Smooth muscle cell (in vitro differentiated cells): Measurements from ENCODE around the gene TMEM150C. TPM values are rescaled to one million over a fixed set of nuclear protein-coding genes. Genes with fewer than 3 reads are reported as not detected.
"Not testable (repeated sequence)": the region's sequence is repeated elsewhere in the genome, so short reads cannot be mapped to it uniquely, and the experiment has no call there.

Source experiments
- DNase-seq: peaks from one replicate; lab custom pipeline; 2025; ENCODE audit not compliant: unreplicated experiment; lab: John Stamatoyannopoulos, UW
- H2AFZ ChIP-seq: fragments of 200-600 bp; sonication (generic); 2 replicates; pipeline ENCODE4 v1.6.0; 2016; ENCODE audit warnings: antibody characterized with exemption, low read depth, mild to moderate bottlenecking
- H3F3A ChIP-seq: fragments of 200-600 bp; sonication (generic); 2 replicates; pipeline ENCODE4 v1.6.0; 2017; ENCODE audit warnings: antibody characterized with exemption, low read depth
- H3K27ac ChIP-seq: fragments of 200-600 bp; sonication (generic); 2 replicates; pipeline ENCODE4 v1.5.1; 2016; ENCODE audit warnings: low read depth, mild to moderate bottlenecking
- H3K27me3 ChIP-seq: fragments of 200-600 bp; sonication (generic); 2 replicates; pipeline ENCODE4 v1.6.1; 2016; ENCODE audit warnings: low read depth, mild to moderate bottlenecking
- H3K36me3 ChIP-seq: fragments of 200-600 bp; sonication (generic); 2 replicates; pipeline ENCODE4 v1.5.1; 2016; ENCODE audit warnings: low read depth
- H3K4me1 ChIP-seq: fragments of 200-600 bp; sonication (generic); 2 replicates; pipeline ENCODE4 v1.5.1; 2016; ENCODE audit warnings: low read depth
- H3K4me2 ChIP-seq: fragments of 200-600 bp; sonication (generic); 2 replicates; pipeline ENCODE4 v1.6.0; 2016; ENCODE audit warnings: mild to moderate bottlenecking
- H3K4me3 ChIP-seq: fragments of 200-600 bp; sonication (generic); 2 replicates; pipeline ENCODE4 v1.5.1; 2016; ENCODE audit warnings: mild to moderate bottlenecking
- H3K79me2 ChIP-seq: fragments of 200-600 bp; sonication (generic); 2 replicates; pipeline ENCODE4 v1.6.0; 2016; ENCODE audit warnings: low read depth, mild to moderate bottlenecking
- H3K9ac ChIP-seq: fragments of 200-600 bp; sonication (generic); 2 replicates; pipeline ENCODE4 v1.6.0; 2016; ENCODE audit warnings: low read depth
- H3K9me3 ChIP-seq: fragments of 200-600 bp; sonication (generic); replicated peaks from 2 replicates; pipeline ENCODE4 v1.5.1; 2016; ENCODE audit warnings: low read depth
- H4K20me1 ChIP-seq: fragments of 200-600 bp; sonication (generic); 2 replicates; pipeline ENCODE4 v1.6.0; 2016; ENCODE audit warnings: low read depth
- WGBS: methylation state at CpG from one replicate; pipeline ENCODE4 v1.1.7; 2016; ENCODE audit warnings: low lambda C conversion rate; 5-methylcytosine and 5-hydroxymethylcytosine counted together
- polyA plus RNA-seq: library from polyadenylated mRNA; unstranded; fragments of >200 nt; fragmentation: Nextera tagmentation; extraction: Ambion mirVana; gene quantifications from 2 replicates; pipeline ENCODE4 v1.2.1, GENCODE V29; 2016
- total RNA-seq: library from RNA; depleted of rRNA; stranded (reverse); fragments of >200 nt; gene quantifications from 2 replicates; pipeline ENCODE4 v1.2.3, GENCODE V29; 2014
- TF ChIP-seq, protein P1 (sequence below): fragments of 200-600 bp; sonication (generic); IDR thresholded peaks from 2 replicates; pipeline ENCODE4 v1.5.1; 2017; ENCODE audit warnings: borderline replicate concordance, mild to moderate bottlenecking, antibody characterized with exemption; ENCODE audit not compliant: insufficient read depth, poor library complexity, severe bottlenecking

Gene TMEM150C
- total and polyA plus RNA-seq, 2 experiments from 2014 or later, result 0.55 to 8.0 TPM

DNA sequence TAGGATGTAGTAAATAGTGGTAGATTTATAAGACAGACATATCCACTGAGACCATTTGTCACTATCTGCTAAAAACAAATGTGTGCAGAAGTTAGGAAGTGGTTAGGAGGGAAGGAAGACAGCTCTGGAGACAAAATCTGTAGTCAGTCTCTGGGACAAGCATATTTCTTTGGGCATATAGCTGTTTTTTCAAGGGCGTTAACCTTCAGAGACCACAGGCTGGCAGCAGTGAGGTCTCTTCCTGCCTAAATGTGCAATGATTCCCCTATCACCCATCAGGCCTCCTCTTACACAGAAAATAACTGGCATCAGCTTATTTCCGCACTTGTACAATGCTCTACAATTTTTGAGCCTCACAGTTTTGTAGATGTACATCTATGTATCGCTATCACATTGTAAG, 6.5 kb downstream of the TMEM150C start:
- Histone ChIP-seq H2AFZ (no peak overlapping the region), H3K36me3 (no peaks in the 10 kb centered on the region), H3K79me2 (no peaks in the 10 kb centered on the region), H3K4me1 (no peaks in the 10 kb centered on the region), H3K9me3 (no peaks in the 10 kb centered on the region), H3F3A (no peaks in the 10 kb centered on the region), H3K4me2 (no peak overlapping the region), H3K27ac (no peak overlapping the region), H3K27me3 (peaks cover 9% of the 10 kb centered on the region), H3K9ac (no peak overlapping the region), H3K4me3 (no peak overlapping the region), H4K20me1 (no peaks in the 10 kb centered on the region)
- WGBS, result 87% methylated on average over 3 of the region's 3 CpGs
- TF ChIP-seq, protein P1, sequence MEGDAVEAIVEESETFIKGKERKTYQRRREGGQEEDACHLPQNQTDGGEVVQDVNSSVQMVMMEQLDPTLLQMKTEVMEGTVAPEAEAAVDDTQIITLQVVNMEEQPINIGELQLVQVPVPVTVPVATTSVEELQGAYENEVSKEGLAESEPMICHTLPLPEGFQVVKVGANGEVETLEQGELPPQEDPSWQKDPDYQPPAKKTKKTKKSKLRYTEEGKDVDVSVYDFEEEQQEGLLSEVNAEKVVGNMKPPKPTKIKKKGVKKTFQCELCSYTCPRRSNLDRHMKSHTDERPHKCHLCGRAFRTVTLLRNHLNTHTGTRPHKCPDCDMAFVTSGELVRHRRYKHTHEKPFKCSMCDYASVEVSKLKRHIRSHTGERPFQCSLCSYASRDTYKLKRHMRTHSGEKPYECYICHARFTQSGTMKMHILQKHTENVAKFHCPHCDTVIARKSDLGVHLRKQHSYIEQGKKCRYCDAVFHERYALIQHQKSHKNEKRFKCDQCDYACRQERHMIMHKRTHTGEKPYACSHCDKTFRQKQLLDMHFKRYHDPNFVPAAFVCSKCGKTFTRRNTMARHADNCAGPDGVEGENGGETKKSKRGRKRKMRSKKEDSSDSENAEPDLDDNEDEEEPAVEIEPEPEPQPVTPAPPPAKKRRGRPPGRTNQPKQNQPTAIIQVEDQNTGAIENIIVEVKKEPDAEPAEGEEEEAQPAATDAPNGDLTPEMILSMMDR, result no peak
- DNase-seq, result no peak

DNA sequence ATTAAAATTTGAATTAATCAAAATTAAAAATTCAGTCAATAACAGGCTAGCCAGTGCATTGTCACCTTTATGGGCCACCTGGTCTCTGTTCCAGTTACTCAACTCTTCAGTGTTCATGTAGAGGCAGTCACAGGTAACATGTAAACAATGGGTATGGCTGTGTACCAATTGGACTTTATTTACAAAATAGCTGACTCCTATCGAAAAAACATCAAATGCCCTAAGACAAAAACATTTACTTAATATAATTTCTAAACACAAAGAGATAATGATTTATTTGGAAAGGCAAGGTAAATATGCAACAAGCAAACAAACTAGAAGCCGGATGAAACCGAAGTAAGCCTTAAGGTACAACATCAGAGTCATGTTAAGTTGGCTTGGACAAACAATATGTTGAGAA, 8.8 kb downstream of the TMEM150C start:
- Histone ChIP-seq H3K27ac (no peak overlapping the region), H3K4me1 (no peaks in the 10 kb centered on the region), H3K4me3 (no peak overlapping the region), H3K9me3 (no peaks in the 10 kb centered on the region), H3K9ac (no peak overlapping the region), H3F3A (no peaks in the 10 kb centered on the region), H3K36me3 (no peaks in the 10 kb centered on the region), H3K27me3 (no peaks in the 10 kb centered on the region), H3K79me2 (no peaks in the 10 kb centered on the region), H4K20me1 (no peaks in the 10 kb centered on the region), H3K4me2 (no peak overlapping the region), H2AFZ (no peak overlapping the region)
- no peak for DNase-seq
- 92% methylated on average over 3 of the region's 3 CpGs for WGBS
- TF ChIP-seq, protein P1, result no peak

DNA sequence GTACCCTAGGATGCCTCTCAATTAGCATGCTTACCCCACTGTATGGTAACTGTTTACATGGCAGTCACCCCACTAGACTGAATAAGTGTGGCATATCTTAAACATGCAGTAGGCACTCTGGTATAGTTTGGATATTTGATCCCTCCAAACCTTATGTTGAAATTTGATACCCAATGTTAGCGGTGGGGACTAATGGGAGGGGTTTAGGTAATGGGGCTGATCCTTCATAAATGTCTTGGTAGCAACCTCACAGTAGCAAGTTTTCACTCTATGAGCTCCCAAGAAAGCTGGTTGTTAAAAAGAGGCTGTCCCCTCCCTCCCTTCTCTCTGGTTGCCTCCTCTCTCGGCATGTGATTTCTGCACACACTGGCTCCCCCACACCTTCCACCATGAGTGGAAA, 10.1 kb downstream of the TMEM150C start:
- no peak overlapping the region for H3K4me3 ChIP-seq
- H3K4me1 ChIP-seq, result no peaks in the 10 kb centered on the region
- H3K27ac ChIP-seq, result no peak overlapping the region
- H3K9me3 ChIP-seq, result no peaks in the 10 kb centered on the region
- no peaks in the 10 kb centered on the region for H4K20me1 ChIP-seq
- no peak for DNase-seq
- no peak overlapping the region for H2AFZ ChIP-seq
- TF ChIP-seq, protein P1, result no peak
- WGBS, result 73% methylated on average over 2 of the region's 2 CpGs
- no peaks in the 10 kb centered on the region for H3F3A ChIP-seq
- no peak overlapping the region for H3K9ac ChIP-seq
- H3K79me2 ChIP-seq, result no peaks in the 10 kb centered on the region
- no peaks in the 10 kb centered on the region for H3K27me3 ChIP-seq
- no peaks in the 10 kb centered on the region for H3K36me3 ChIP-seq
- no peak overlapping the region for H3K4me2 ChIP-seq

DNA sequence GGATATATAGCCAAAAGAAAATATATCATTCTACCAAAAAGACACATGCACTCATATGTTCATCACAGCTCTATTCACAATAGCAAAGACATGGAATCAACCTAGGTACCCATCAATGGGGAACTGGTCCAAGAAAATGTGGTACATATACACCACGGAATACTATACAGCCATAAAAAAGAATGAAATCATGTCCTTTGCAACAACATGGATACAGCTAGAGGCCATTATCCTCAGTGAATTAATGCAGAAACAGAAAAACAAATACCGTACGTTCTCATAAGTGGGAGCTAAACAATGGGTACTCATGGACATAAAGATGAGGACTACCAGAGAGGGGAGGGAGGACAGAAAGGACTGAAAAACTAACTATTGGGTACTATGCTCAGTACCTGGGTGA, 13.9 kb downstream of the TMEM150C start:
- 98% methylated on average over 3 of the region's 3 CpGs for WGBS
- H3K27me3 ChIP-seq, H3K9me3 ChIP-seq, H2AFZ ChIP-seq, DNase-seq, H3K4me3 ChIP-seq, H3F3A ChIP-seq, H3K9ac ChIP-seq, H3K4me1 ChIP-seq, H3K36me3 ChIP-seq, H3K79me2 ChIP-seq, H3K4me2 ChIP-seq, H3K27ac ChIP-seq, H4K20me1 ChIP-seq: not testable (repeated sequence)
